ENCODE results near the gene C2CD4B.

DNA sequence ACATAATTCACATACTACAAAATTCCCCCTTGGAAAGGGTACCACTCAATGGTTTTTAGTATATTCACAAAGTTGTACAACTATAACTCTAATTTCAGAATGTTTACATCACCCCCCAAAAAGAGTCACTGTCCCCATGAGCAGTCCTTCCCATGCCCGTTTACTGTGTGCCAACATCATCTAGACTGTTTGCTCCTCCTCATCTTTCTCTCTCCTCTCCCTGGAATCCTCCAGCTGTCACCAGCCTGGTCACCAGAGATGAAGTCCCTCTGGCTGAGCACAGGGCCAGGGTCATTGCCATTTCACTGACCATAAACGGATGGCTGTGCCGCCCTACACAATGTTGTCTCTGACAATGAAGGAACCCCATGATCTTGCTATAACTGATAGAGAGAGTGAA lies 45.2 kb downstream of the C2CD4B start:
- TF ChIP-seq, protein P1, sequence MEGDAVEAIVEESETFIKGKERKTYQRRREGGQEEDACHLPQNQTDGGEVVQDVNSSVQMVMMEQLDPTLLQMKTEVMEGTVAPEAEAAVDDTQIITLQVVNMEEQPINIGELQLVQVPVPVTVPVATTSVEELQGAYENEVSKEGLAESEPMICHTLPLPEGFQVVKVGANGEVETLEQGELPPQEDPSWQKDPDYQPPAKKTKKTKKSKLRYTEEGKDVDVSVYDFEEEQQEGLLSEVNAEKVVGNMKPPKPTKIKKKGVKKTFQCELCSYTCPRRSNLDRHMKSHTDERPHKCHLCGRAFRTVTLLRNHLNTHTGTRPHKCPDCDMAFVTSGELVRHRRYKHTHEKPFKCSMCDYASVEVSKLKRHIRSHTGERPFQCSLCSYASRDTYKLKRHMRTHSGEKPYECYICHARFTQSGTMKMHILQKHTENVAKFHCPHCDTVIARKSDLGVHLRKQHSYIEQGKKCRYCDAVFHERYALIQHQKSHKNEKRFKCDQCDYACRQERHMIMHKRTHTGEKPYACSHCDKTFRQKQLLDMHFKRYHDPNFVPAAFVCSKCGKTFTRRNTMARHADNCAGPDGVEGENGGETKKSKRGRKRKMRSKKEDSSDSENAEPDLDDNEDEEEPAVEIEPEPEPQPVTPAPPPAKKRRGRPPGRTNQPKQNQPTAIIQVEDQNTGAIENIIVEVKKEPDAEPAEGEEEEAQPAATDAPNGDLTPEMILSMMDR (IDR thresholded peaks at IDR 0.05) = no peak
- no peak for TF ChIP-seq EZH2phosphoT487 (IDR thresholded peaks at IDR 0.05)
- TF ChIP-seq EZH2 (IDR thresholded peaks at IDR 0.05) = no peak

All from neural progenitor cell (in vitro differentiated cells).